LoVo (cell line): ENCODE results near the gene RCAN3.
"Not testable (repeated sequence)": the region's sequence is repeated elsewhere in the genome, so short reads cannot be mapped to it uniquely, and the experiment has no call there.

Experiments used
- DNase-seq: peaks from one replicate; pipeline ENCODE4 v3.0.0-alpha.2; 2016; ENCODE audit warnings: low spot score

The RCAN3 gene

GRCh38 chr1:24486331-24487065 lies 16.1 kb upstream of the RCAN3 start:
- DNase-seq = no peak

GRCh38 chr1:24487455-24487854 lies 15.2 kb upstream of the RCAN3 start:
- no peak for DNase-seq

GRCh38 chr1:24488159-24488558 lies 14.5 kb upstream of the RCAN3 start:
- not testable (repeated sequence) for DNase-seq

GRCh38 chr1:24489674-24490073 lies 13.0 kb upstream of the RCAN3 start:
- no peak for DNase-seq

- no peak for DNase-seq
Measured at GRCh38 chr1:24490101-24490781, 12.4 kb upstream of the RCAN3 start.

GRCh38 chr1:24491577-24492360 lies 10.9 kb upstream of the RCAN3 start:
- DNase-seq = no peak

GRCh38 chr1:24492935-24493334 lies 9.7 kb upstream of the RCAN3 start:
- DNase-seq = not testable (repeated sequence)

GRCh38 chr1:24493785-24494184 lies 8.9 kb upstream of the RCAN3 start:
- no peak for DNase-seq

- DNase-seq = no peak
Measured at GRCh38 chr1:24498589-24498988, 4.0 kb upstream of the RCAN3 start.

- DNase-seq = no peak
Measured at GRCh38 chr1:24500448-24501048, 2.1 kb upstream of the RCAN3 start.

- no peak for DNase-seq
Measured at GRCh38 chr1:24501371-24502064, 1.1 kb upstream of the RCAN3 start.

- peak; percentile 55 for DNase-seq
Measured at GRCh38 chr1:24502065-24502708, 449 bp upstream of the RCAN3 start.

- no peak for DNase-seq
Measured at GRCh38 chr1:24503059-24503751, 569 bp downstream of the RCAN3 start.

- DNase-seq = no peak
Measured at GRCh38 chr1:24503870-24504523, 1.4 kb downstream of the RCAN3 start.

- DNase-seq = no peak
Measured at GRCh38 chr1:24504560-24504959, 1.9 kb downstream of the RCAN3 start.

GRCh38 chr1:24505816-24506215 lies 3.2 kb downstream of the RCAN3 start:
- DNase-seq = no peak

GRCh38 chr1:24506691-24507381 lies 4.2 kb downstream of the RCAN3 start:
- no peak for DNase-seq

GRCh38 chr1:24507405-24507804 lies 4.8 kb downstream of the RCAN3 start:
- no peak for DNase-seq

- no peak for DNase-seq
Measured at GRCh38 chr1:24508911-24509310, 6.3 kb downstream of the RCAN3 start.

- DNase-seq = no peak
Measured at GRCh38 chr1:24513706-24514105, 11.1 kb downstream of the RCAN3 start.
